T-helper 1 cell (primary cell): Measurements from ENCODE around the gene CXCL1.

Source experiments
- DNase-seq, 5 donors: peaks; one replicate each; pipeline ENCODE4 v3.0.0-alpha.2; 2012 to 2020

CXCL1 gene

GRCh38 chr4:73852771-73853170, 16.4 kb upstream of the CXCL1 start:
- DNase-seq = no peak

- no peak for DNase-seq
Observed at GRCh38 chr4:73853246-73853704, 15.9 kb upstream of the CXCL1 start, which contains the start of gene PF4V1. Gene PF4V1, plus strand, starts transcription at chr4:73853296. Its CDS starts 67 bp downstream, at chr4:73853363.

GRCh38 chr4:73853718-73854473, 15.3 kb upstream of the CXCL1 start:
- DNase-seq = no peak

- DNase-seq = no peak
Observed at GRCh38 chr4:73855406-73855805, 13.8 kb upstream of the CXCL1 start.

GRCh38 chr4:73856518-73856917, 12.7 kb upstream of the CXCL1 start:
- DNase-seq = no peak

- no peak for DNase-seq
Observed at GRCh38 chr4:73859614-73860088, 9.5 kb upstream of the CXCL1 start.

GRCh38 chr4:73860181-73860580, 9.0 kb upstream of the CXCL1 start:
- DNase-seq = no peak

GRCh38 chr4:73860917-73861316, 8.3 kb upstream of the CXCL1 start:
- DNase-seq = no peak

- no peak for DNase-seq
Observed at GRCh38 chr4:73862322-73862721, 6.9 kb upstream of the CXCL1 start.

GRCh38 chr4:73864365-73864764, 4.8 kb upstream of the CXCL1 start:
- DNase-seq = peak in 1 of 5 donors; percentile 3

GRCh38 chr4:73864961-73865360, 4.2 kb upstream of the CXCL1 start:
- no peak for DNase-seq

GRCh38 chr4:73865431-73866096, 3.6 kb upstream of the CXCL1 start:
- no peak for DNase-seq

GRCh38 chr4:73866246-73866645, 2.9 kb upstream of the CXCL1 start:
- DNase-seq = no peak

GRCh38 chr4:73867783-73868182, 1.4 kb upstream of the CXCL1 start:
- no peak for DNase-seq

GRCh38 chr4:73868206-73869129, 725 bp upstream of the CXCL1 start:
- DNase-seq = no peak

- no peak for DNase-seq
Observed at GRCh38 chr4:73870260-73870659, 1.1 kb downstream of the CXCL1 start.

GRCh38 chr4:73870768-73871167, 1.6 kb downstream of the CXCL1 start:
- DNase-seq = no peak

GRCh38 chr4:73871511-73872310, 2.5 kb downstream of the CXCL1 start:
- no peak for DNase-seq

- no peak for DNase-seq
Observed at GRCh38 chr4:73872316-73873108, 3.3 kb downstream of the CXCL1 start.

- DNase-seq = no peak
Observed at GRCh38 chr4:73874386-73874785, 5.2 kb downstream of the CXCL1 start.

- DNase-seq = no peak
Observed at GRCh38 chr4:73875401-73875800, 6.2 kb downstream of the CXCL1 start.
